Measurements from ENCODE around the gene FBN3.
"Not testable (repeated sequence)": the region's sequence is repeated elsewhere in the genome, so short reads cannot be mapped to it uniquely, and the experiment has no call there.

FBN3 gene

GRCh38 chr19:8050274-8051096, 98.9 kb downstream of the FBN3 start:
- DNase-seq = peak; percentile 68 to 84 (median 81)

- DNase-seq = no peak
Observed at GRCh38 chr19:8046569-8047165, 102.7 kb downstream of the FBN3 start.

GRCh38 chr19:8045872-8046568, 103.4 kb downstream of the FBN3 start:
- DNase-seq = no peak

GRCh38 chr19:8044018-8044417, 105.4 kb downstream of the FBN3 start:
- no peak for DNase-seq

- no peak for DNase-seq
Observed at GRCh38 chr19:8042900-8043299, 106.5 kb downstream of the FBN3 start.

GRCh38 chr19:8041531-8041931, 107.9 kb downstream of the FBN3 start:
- DNase-seq = no peak

- DNase-seq = no peak
Observed at GRCh38 chr19:8039231-8039630, 110.2 kb downstream of the FBN3 start.

GRCh38 chr19:8038815-8039214, 110.6 kb downstream of the FBN3 start:
- DNase-seq = no peak

- no peak for DNase-seq
Observed at GRCh38 chr19:8036434-8037099, 112.8 kb downstream of the FBN3 start.

GRCh38 chr19:8034178-8034525, 115.2 kb downstream of the FBN3 start:
- DNase-seq = no peak

- DNase-seq = not testable (repeated sequence)
Observed at GRCh38 chr19:8033287-8034177, 115.9 kb downstream of the FBN3 start.

GRCh38 chr19:8030960-8031359, 118.4 kb downstream of the FBN3 start:
- DNase-seq = no peak

GRCh38 chr19:8028951-8029491, 120.4 kb downstream of the FBN3 start:
- no peak for DNase-seq

- no peak for DNase-seq
Observed at GRCh38 chr19:8025316-8025715, 124.1 kb downstream of the FBN3 start.

- DNase-seq = not testable (repeated sequence)
Observed at GRCh38 chr19:8024256-8024655, 125.1 kb downstream of the FBN3 start.

GRCh38 chr19:8023371-8023770, 126.0 kb downstream of the FBN3 start:
- no peak for DNase-seq

- no peak for DNase-seq
Observed at GRCh38 chr19:8022275-8022674, 127.1 kb downstream of the FBN3 start.

- no peak for DNase-seq
Observed at GRCh38 chr19:8021374-8021773, 128.0 kb downstream of the FBN3 start.

GRCh38 chr19:8020681-8021080, 128.7 kb downstream of the FBN3 start:
- DNase-seq = no peak

- DNase-seq = peak in 4 of 5 donors; percentile 22 to 50 (median 23)
Observed at GRCh38 chr19:8017808-8018207, 131.6 kb downstream of the FBN3 start.

All from T-helper 1 cell (primary cell).